K562 (cell line): Measurements from ENCODE around the gene MMP24OS. TPM values are rescaled to one million over a fixed set of nuclear protein-coding genes. Genes with fewer than 3 reads are reported as not detected.
A peak's percentile ranks its signal among the peaks of the same experiment; 100 is the strongest.
"Not testable (repeated sequence)": the region's sequence is repeated elsewhere in the genome, so short reads cannot be mapped to it uniquely, and the experiment has no call there.

Experiments used
- ATAC-seq: fragments of 200-7000 bp; cut with Tn5 transposase; 3 replicates; pipeline ENCODE4 v1.9.1; 2020; ENCODE audit warnings: moderate library complexity
- BruUV-seq: library from RNA; stranded (reverse); fragments of 400-500 nt; replicated peaks from 2 replicates; lab custom pipeline; 2021; lab: Mats Ljungman, UMichigan
- CTCF ChIA-PET: fragments of 300-600 bp; formaldehyde crosslinking; extraction: SDS; loops from one replicate; lab custom pipeline; 2021; ENCODE audit warnings: low intra/inter-chr PET ratio; lab: Yijun Ruan, JAX
- POLR2A ChIA-PET: fragments of 300-600, 350-650 bp; sonication (Branson Sonifier 250); formaldehyde crosslinking; extraction: SDS; loops from one replicate; lab custom pipeline; 2021; ENCODE audit warnings: antibody characterized with exemption, inconsistent platforms; lab: Yijun Ruan, JAX
- DNase-seq, 4 experiments: peaks; one replicate each; pipeline versions ENCODE4 v3.0.0 to v3.0.0-alpha.2; 2011 to 2018; ENCODE audit warnings: low spot score in 3 of 4, mixed read lengths in 3 of 4; ENCODE audit errors: extremely low read depth in 1 of 4
- FAIRE-seq: peaks from 2 replicates; lab custom pipeline; 2011; peaks lifted over from hg19 to GRCh38; lab: Jason Lieb, UNC
- H2AFZ ChIP-seq: 2 replicates; pipeline ENCODE4 v1.6.0; 2011; ENCODE audit warnings: low read depth, low read length, control low read depth, inconsistent platforms
- H3K27ac ChIP-seq: fragments of 200-600 bp; 3 replicates; pipeline ENCODE4 v1.8.0; 2011; ENCODE audit warnings: low read depth, mild to moderate bottlenecking, control low read depth, inconsistent platforms, low read length, moderate library complexity, mixed read lengths; ENCODE audit errors: extremely low read depth
- H3K27me3 ChIP-seq, 2 experiments: fragments of 300-600 bp in 1 of 2; 2 replicates in 1 of 2; 3 replicates in 1 of 2; pipeline versions ENCODE4 v1.6.0 to v1.8.0; 2011; ENCODE audit warnings: inconsistent platforms in 2 of 2, low read length in 2 of 2, mild to moderate bottlenecking in 1 of 2, mixed read lengths in 1 of 2, moderate library complexity in 1 of 2; ENCODE audit not compliant: control insufficient read depth in 2 of 2, insufficient read depth in 2 of 2
- H3K36me3 ChIP-seq: fragments of 300-600 bp; 3 replicates; pipeline ENCODE4 v1.8.0; 2011; ENCODE audit warnings: mild to moderate bottlenecking, low read length, inconsistent platforms; ENCODE audit not compliant: control insufficient read depth, insufficient read depth
- H3K4me1 ChIP-seq, 2 experiments: fragments of 200-600 bp in 1 of 2; replicated peaks in 1 of 2; 2 replicates in 1 of 2; 3 replicates in 1 of 2; pipeline versions ENCODE4 v1.5.1 to v1.8.0; 2011; ENCODE audit warnings: inconsistent platforms in 2 of 2, low read length in 2 of 2, mild to moderate bottlenecking in 1 of 2, mixed read lengths in 1 of 2, moderate library complexity in 1 of 2; ENCODE audit not compliant: control insufficient read depth in 2 of 2, insufficient read depth in 2 of 2
- H3K4me2 ChIP-seq: 2 replicates; pipeline ENCODE4 v1.6.1; 2011; ENCODE audit warnings: low read length, control low read depth, inconsistent platforms, mixed read lengths; ENCODE audit not compliant: insufficient read depth
- H3K4me3 ChIP-seq: fragments of 200-600 bp; sonication (generic), shearing (Covaris generic); 2 replicates; pipeline ENCODE4 v1.5.1; 2016; ENCODE audit warnings: control low read depth, inconsistent platforms
- H3K79me2 ChIP-seq: fragments of 200-600 bp; 3 replicates; pipeline ENCODE4 v1.8.0; 2011; ENCODE audit warnings: low read length, inconsistent platforms; ENCODE audit not compliant: control insufficient read depth, insufficient read depth
- H3K9ac ChIP-seq, 2 experiments: 2 replicates each; pipeline versions ENCODE4 v1.6.0 to v1.6.1; 2011; ENCODE audit warnings: low read depth in 2 of 2, low read length in 2 of 2, control low read depth in 1 of 2, inconsistent platforms in 1 of 2, mild to moderate bottlenecking in 1 of 2, mixed read lengths in 1 of 2; ENCODE audit not compliant: insufficient read depth in 1 of 2
- H3K9me1 ChIP-seq: one replicate; pipeline ENCODE4 v1.6.0; 2011; ENCODE audit warnings: inconsistent platforms, mild to moderate bottlenecking, low read length, moderate library complexity; ENCODE audit not compliant: control insufficient read depth, insufficient read depth
- H3K9me3 ChIP-seq: replicated peaks from 2 replicates; pipeline ENCODE4 v1.5.1; 2011; ENCODE audit warnings: low read depth, low read length, inconsistent platforms; ENCODE audit not compliant: control insufficient read depth, insufficient read depth
- H4K20me1 ChIP-seq: replicated peaks from 2 replicates; pipeline ENCODE4 v1.6.1; 2011; ENCODE audit warnings: low read length, inconsistent platforms, mixed read lengths; ENCODE audit not compliant: control insufficient read depth, insufficient read depth
- whole genome bisulfite sequencing: fragments of 100-300 bp; shearing (Covaris generic); methylation state at CpG from one replicate; pipeline ENCODE4 v1.1.6; 2016; ENCODE audit warnings: low coverage, mixed read lengths; ENCODE audit not compliant: insufficient coverage; ENCODE audit errors: missing lambda C conversion rate; 5-methylcytosine and 5-hydroxymethylcytosine counted together
- in situ Hi-C: fragments of 300-500 bp; cut with MboI; formaldehyde crosslinking; loops from 4 replicates; pipeline ENCODE4 v1.15.0; 2018; ENCODE audit warnings: inconsistent platforms, mixed read lengths
- intact Hi-C: fragments of 100-400 bp; cut with micrococcal nuclease; formaldehyde crosslinking; loops from 2 replicates; pipeline ENCODE4 v1.14.2; 2022
- polyA plus RNA-seq, 8 experiments: library from polyadenylated mRNA; depleted of rRNA in 4 of 8; stranded (reverse) in 5 of 8; unstranded in 3 of 8; fragments of >200 nt; fragmentation: Nextera tagmentation in 2 of 8; fragmentation: Illumina TruSeq in 1 of 8; extraction: Ambion mirVana in 2 of 8; extraction: Trizol in 1 of 8; gene quantifications; 2 replicates each; pipeline versions ENCODE4 v1.2.1 to v1.2.3, GENCODE V29; 2011 to 2014; ENCODE audit warnings: inconsistent platforms in 1 of 8, missing spikeins in 1 of 8
- total RNA-seq, 7 experiments: library from RNA; depleted of rRNA in 6 of 7; stranded (reverse); fragments of >200 nt in 6 of 7; fragmentation: Illumina TruSeq in 2 of 7; extraction: Trizol in 2 of 7; gene quantifications; 2 replicates each; pipeline versions ENCODE4 v1.2.1 to v1.2.3, GENCODE V29; 2011 to 2021; ENCODE audit warnings: low replicate concordance in 1 of 7

The MMP24OS gene
- total and polyA plus RNA-seq, 9 of the 15 experiments (the other 6 are each of a cell fraction or from before 2014, with no cell fraction given), result 0.92 to 41.5 (median 11.4) TPM

GRCh38 chr20:35262731-35263531, 15.0 kb downstream of the MMP24OS start:
- 44% methylated on average over 5 of the region's 8 CpGs for WGBS
- H2AFZ ChIP-seq, H3K79me2 ChIP-seq, FAIRE-seq, H3K36me3 ChIP-seq, DNase-seq, H3K27ac ChIP-seq, H4K20me1 ChIP-seq, H3K4me3 ChIP-seq, BruUV-seq, ATAC-seq, CTCF ChIA-PET, H3K9me3 ChIP-seq, in situ Hi-C loops, H3K9me1 ChIP-seq, H3K4me2 ChIP-seq: not testable (repeated sequence)
- intact Hi-C loops, result loop anchor here (10.0 kb wide), 2 partner anchors 388 to 428 kb away; partner anchors contain the start of genes ACSS2 and GGT7
- POLR2A ChIA-PET, result interaction anchor here (0.6 kb wide), 1 partner anchor 241 kb away, joined by 6 read pairs; no protein-coding TSS in a partner anchor
- Histone ChIP-seq H3K9ac (peak overlapping the region in 1 of 2 experiments; percentile 14; a peak in 1 of 4 replicates), H3K27me3 (peaks cover 2 to 27% of the 10 kb centered on the region in 2 experiments; a peak in 3 of 5 replicates), H3K4me1 (peaks cover 0 to 18% of the 10 kb centered on the region in 2 experiments; a peak in 2 of 5 replicates)

- CTCF ChIA-PET, H3K9me1 ChIP-seq: not testable (repeated sequence)
These were observed 15.6 kb downstream of the MMP24OS start for GRCh38 chr20:35262321-35262720.

More at GRCh38 chr20:35262321-35262720, 15.6 kb downstream of the MMP24OS start:
- H3K9ac ChIP-seq, BruUV-seq, FAIRE-seq, in situ Hi-C loops, H3K79me2 ChIP-seq, H3K36me3 ChIP-seq, ATAC-seq, H4K20me1 ChIP-seq, H2AFZ ChIP-seq, POLR2A ChIA-PET, H3K4me2 ChIP-seq, DNase-seq, H3K9me3 ChIP-seq, H3K27ac ChIP-seq, H3K4me3 ChIP-seq: not testable (repeated sequence)
- peaks cover 2 to 27% of the 10 kb centered on the region in 2 experiments; a peak in 3 of 5 replicates for H3K27me3 ChIP-seq
- intact Hi-C loops, result loop anchor here (10.0 kb wide), 2 partner anchors 388 to 428 kb away; partner anchors contain the start of genes ACSS2 and GGT7
- H3K4me1 ChIP-seq, result peaks cover under 1 to 18% of the 10 kb centered on the region in 2 experiments; a peak in 3 of 5 replicates
- 19% methylated on average over 6 of the region's 10 CpGs for WGBS
